HG02759 (cell line): ENCODE measurements around the gene TADA2B.
A peak's percentile ranks its signal among the peaks of the same experiment; 100 is the strongest.

Experiments
- ATAC-seq: cut with Tn5 transposase; IDR thresholded peaks from one replicate; pipeline ENCODE4 v1.9.1; 2021; ENCODE audit warnings: mild to moderate bottlenecking, moderate library complexity; ENCODE audit not compliant: unreplicated experiment

TADA2B gene

DNA sequence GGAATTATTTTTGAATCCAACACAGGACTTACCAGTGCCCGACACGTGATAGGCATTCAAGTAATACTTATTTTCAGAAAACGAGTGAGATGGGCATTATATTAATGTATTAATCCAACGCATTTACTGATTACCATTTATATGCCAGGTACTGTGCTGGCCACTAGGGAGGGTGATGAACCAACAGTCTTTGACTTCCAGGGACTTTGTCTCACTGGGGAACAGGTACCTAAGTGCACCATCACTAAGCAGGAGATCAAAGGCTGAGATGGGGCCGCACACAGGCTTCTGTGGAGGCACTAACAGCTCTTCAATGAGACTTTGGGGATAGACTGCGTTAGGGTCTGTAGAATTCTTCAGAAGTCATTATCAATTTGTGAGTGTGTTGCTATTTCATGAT is 5.7 kb upstream of the TADA2B start:
- no peak for ATAC-seq

DNA sequence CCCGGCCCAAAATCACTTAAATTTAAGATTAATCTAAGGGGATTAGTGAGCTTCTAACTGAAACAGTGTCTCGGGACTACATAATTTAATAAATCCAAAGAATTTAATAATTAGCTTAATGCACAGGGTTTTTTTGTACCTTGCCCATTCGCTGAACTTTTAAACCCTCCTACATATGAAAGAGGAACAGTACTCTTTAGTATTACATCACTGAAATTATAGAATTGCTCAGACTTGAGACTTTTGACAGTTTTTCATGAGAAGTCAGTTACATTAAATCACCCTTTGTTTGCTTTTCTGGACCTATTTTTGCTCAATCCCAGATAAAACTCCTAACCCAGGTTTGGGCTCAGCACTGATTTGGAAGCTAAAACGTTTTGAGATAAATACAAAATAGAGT is 2.4 kb upstream of the TADA2B start:
- no peak for ATAC-seq

GRCh38 chr4:7041246-7041645 is 1.9 kb upstream of the TADA2B start:
- ATAC-seq: no peak

DNA sequence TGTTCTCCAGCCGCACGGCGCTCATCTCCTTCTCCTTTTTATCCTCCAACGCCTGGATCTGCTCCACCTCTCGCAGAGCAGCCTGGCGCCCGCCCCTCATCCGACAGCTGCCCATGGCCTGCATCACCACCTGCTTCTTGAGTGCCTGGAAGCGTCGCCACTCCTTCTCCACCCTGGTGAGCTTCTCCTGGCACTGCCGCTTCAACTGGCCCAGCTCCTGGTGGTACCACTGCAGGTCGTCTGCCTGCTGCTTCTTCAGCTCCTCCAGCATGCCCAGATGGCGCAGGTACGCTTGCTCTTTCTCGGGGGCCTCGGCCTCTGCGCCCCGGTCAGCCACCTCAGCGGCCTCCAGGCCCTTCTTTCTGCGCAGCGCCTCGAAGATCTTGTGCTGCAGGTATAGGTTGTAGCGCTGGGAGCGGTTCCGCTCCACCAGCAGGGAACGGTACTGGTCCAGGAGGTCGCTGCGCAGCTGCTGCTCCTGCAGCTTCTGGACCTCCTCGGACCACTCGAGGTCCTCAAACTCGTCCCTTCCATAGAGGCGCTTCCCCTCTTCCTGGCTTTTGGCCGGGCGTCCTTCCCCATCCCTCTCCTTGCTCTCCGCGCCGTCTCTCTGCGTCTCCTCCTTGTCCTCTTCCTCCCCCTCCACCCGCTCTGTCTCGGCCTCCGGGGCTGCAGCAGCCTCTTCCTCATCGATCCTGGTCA is 1.2 kb upstream of the TADA2B start:
- ATAC-seq: no peak

DNA sequence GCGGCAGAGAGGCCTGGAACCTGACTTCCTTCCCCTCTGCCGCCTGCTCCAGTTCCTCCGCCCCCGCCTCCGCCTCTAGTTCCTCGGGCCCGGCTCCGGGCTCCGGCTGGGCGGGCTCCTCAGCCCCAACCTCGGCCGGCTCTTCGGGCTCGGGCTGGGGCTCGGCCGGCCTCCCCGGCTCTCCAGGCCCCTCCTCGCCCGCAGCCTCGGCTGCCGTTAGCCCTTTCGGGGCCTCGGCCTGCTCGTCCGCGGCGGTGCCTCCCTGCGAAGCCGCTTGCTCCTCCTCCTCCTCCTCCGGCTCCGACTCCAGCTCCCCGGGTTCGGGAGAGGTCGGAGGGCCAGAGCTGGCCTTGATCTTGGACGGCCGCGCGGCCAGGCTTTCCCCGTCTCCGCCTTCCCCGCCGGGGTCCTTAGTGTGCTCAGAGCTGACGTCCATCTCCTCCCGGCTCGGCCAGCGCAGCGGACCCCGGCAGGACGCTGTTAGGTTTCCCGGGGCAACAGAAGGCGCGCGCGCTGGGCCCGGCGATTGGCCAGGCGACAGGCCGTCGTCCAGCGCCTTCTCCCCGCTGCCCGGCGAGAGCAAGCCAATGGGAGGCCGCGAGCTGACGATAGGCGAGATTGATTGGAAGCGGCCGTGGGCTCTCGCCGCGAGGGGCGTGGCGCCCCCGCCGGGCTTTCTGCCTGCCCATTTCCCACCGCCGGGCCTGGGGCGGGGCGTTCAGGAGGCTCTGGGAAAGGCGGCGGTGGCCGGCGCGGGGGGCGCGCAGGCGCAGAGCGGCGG is 479 bp upstream of the TADA2B start:
- ATAC-seq: peak; percentile 86

GRCh38 chr4:7044137-7044930 is 1.2 kb downstream of the TADA2B start:
- ATAC-seq: no peak

GRCh38 chr4:7045553-7045952 is 2.4 kb downstream of the TADA2B start:
- no peak for ATAC-seq

- peak; percentile 32 for ATAC-seq
Observed at GRCh38 chr4:7045961-7046921, 3.1 kb downstream of the TADA2B start.

DNA sequence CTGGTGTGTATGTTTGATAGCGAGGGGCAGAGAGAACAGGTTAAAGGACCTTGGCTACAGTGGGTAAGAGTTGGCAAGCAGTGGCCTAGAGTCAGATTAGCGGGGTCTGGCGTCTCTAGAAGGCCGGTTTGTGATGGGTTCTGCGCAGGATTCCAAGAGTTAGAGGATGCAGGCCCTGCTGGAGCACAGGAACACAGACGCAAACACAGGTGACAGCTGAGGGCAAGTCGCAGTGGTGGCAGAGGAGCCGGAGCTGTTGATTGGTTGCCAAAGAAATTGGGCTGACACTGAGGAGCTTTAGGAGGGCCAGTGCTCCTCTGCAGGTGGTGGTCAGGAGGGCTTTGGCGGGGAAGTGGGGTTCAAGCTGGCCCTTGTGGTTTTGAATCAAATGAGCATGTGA is 3.8 kb downstream of the TADA2B start:
- ATAC-seq: no peak

- ATAC-seq: no peak
Observed at GRCh38 chr4:7048642-7049041, 5.5 kb downstream of the TADA2B start.

- ATAC-seq: no peak
Observed at GRCh38 chr4:7049295-7049694, 6.1 kb downstream of the TADA2B start.

DNA sequence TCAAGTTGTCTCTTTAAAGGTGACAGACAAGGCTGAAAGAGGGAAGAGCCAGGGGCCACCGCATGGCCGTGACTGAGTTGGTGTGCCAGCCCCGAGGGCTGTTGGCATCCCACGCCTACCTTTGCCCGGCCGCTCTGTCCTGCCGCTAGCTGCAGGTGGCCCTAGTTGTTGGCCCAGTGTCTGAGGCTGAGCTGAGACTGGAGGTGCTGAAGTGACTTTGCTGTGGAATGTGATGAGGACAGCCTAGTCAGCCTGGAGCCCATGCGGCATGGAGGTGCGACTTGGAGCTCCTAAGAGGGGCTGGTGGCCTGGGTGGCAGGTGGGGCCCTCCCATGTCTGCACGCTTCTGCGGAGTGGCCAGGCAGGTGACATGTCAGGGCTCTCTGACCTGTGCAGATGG is 6.6 kb downstream of the TADA2B start:
- ATAC-seq: no peak

- ATAC-seq: no peak
Observed at GRCh38 chr4:7050481-7051143, 7.4 kb downstream of the TADA2B start.

DNA sequence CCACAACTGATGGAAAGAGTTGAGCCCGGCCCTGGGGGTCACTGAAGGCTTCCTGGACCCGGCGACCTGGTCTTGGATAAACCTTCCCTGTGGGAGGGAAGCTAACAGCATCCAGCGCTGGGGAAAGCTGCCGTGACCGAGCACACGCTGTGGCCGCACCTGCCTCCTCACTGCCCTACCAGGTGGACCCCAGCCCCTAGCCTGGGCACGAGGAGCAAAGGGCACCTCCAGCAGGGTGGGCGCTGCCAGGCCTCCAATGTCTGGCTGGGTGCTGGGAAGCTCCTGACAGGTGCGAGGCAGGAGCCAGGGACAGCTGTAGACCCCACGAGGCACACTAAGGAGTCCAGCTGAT is 7.9 kb downstream of the TADA2B start:
- ATAC-seq: no peak

GRCh38 chr4:7051905-7052304 is 8.7 kb downstream of the TADA2B start:
- no peak for ATAC-seq

GRCh38 chr4:7052313-7052712 is 9.1 kb downstream of the TADA2B start:
- ATAC-seq: no peak

DNA sequence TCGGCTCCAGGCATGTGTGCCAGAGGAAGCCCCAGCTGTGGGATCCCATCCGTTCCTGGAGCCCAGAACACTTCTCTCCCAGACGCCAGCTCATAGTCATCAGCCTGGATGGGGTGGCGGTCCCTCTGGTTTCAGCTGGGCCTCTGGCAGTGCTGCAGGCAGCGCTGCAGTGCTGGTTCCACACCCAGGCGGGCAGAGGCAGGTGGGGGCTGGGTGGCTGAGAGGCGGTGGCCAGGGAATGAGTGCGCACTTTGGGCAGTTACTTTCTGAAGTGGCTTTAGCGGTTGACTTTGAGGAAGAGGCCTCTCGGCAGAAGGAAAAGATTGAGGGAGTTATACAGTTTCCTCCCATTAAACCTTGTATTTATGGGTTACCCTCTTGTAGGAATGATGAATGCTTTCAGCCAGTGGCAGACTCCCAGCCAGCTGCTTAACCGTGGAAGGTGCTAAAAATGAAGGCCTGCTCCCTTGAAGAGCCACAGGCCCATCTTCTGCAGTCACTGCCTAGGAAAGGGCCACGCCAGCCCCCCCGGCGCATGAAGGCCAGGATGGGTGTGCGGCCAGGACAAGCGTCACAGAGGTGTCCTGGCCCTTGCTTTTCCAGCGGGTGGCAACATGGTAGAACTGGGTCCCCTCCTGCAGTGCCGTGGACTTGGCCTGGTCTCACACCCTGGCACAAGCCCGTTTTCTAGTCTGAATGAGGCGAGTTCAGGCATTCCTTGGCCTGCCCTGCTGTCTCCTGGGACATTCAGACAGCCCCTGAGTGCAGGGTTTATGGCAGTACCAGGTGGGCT is 9.9 kb downstream of the TADA2B start:
- no peak for ATAC-seq

DNA sequence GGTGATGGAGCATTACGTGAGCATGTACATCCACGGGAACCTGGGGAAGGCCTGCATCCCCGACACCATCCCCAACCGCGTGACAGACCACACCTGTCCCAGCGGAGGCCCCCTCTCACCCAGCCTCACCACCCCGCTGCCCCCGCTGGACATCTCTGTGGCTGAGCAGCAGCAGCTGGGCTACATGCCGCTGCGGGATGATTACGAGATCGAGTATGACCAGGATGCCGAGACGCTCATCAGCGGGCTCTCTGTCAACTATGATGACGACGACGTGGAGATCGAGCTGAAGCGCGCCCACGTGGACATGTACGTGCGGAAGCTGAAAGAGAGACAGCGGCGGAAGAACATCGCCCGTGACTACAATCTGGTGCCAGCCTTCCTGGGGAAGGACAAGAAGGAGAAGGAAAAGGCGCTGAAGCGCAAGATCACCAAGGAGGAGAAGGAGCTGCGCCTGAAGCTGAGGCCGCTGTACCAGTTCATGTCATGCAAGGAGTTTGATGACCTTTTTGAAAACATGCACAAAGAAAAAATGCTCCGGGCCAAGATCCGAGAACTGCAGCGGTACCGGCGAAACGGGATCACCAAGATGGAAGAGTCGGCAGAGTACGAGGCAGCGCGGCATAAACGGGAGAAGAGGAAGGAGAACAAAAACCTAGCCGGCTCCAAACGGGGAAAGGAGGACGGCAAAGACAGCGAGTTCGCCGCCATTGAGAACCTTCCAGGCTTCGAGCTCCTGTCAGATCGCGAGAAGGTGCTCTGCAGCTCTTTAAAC is 11.1 kb downstream of the TADA2B start:
- no peak for ATAC-seq
